Measurements from ENCODE around the gene INPP4B.

GRCh38 chr4:142262956-142263355 is 583.1 kb downstream of the INPP4B start:
- TF ChIP-seq CTCF (IDR thresholded peaks at IDR 0.05) = no peak
- no peak for TF ChIP-seq POLR2A (IDR thresholded peaks at IDR 0.05)

All from uterus (tissue), 2 donors.